Measurements from ENCODE around the gene ILF3. TPM values are rescaled to one million over a fixed set of nuclear protein-coding genes. Genes with fewer than 3 reads are reported as not detected.

ILF3 gene
- total and polyA plus RNA-seq, 2 of the 13 experiments (the other 11 are each of a cell fraction or from before 2014, with no cell fraction given), result 120 to 173 TPM

DNA sequence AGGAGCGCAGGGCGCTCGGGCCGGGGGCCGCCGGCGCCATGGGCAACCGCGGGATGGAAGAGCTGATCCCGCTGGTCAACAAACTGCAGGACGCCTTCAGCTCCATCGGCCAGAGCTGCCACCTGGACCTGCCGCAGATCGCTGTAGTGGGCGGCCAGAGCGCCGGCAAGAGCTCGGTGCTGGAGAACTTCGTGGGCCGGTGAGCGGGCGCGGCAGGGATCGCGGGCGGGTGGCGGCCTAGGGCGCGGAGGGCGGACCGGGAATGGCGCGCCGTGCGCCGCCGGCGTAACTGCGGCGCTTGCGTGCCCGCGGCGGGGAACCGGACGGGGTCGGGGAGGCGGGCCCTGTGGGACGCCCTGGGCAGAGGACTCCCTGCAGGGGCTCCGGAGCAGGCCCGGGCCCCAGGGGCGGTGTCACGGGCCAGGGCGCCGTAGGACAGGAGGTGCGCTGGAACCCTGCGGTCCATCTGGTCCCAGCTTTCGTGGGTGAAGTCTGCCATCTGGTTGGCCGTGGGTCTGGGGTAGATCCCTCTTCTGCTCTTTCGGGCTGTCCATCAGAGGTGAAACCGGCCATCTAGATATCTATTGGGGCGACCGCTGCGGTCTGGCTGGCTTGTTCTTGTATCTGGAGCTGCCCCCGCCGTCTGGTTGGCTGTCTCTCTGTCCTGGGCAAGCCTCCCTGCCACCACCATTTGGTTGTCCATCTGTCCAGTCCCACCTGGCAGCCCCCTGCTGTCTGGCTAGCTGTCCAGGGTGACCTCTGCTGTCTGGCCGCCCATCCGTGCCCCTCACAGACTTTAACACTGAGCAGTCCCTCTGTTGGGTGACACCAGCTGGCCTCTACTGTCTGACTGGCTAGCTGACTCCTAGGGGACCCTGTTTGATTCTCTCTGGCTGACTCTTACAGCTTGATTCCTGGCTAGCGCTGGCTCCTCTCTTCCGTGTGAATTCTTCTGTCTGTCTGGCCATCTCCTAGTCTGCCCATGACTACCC lies 64.4 kb downstream of the ILF3 start (continued):
- TF ChIP-seq SCMH1 (CRISPR knock-in tag; IDR thresholded peaks at IDR 0.05; ENCODE audit: borderline replicate concordance), result no peak
- TF ChIP-seq GATAD2A (CRISPR knock-in tag; IDR thresholded peaks at IDR 0.05), result no peak
- TF ChIP-seq, protein P1, sequence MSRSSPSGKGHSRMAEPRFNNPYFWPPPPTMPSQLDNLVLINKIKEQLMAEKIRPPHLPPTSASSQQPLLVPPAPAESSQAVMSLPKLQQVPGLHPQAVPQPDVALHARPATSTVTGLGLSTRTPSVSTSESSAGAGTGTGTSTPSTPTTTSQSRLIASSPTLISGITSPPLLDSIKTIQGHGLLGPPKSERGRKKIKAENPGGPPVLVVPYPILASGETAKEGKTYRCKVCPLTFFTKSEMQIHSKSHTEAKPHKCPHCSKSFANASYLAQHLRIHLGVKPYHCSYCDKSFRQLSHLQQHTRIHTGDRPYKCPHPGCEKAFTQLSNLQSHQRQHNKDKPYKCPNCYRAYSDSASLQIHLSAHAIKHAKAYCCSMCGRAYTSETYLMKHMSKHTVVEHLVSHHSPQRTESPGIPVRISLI (CRISPR knock-in tag; IDR thresholded peaks at IDR 0.05; ENCODE audit: borderline replicate concordance), result no peak
- TF ChIP-seq, protein P2, sequence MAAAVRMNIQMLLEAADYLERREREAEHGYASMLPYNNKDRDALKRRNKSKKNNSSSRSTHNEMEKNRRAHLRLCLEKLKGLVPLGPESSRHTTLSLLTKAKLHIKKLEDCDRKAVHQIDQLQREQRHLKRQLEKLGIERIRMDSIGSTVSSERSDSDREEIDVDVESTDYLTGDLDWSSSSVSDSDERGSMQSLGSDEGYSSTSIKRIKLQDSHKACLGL (CRISPR knock-in tag; IDR thresholded peaks at IDR 0.05), result no peak
- no peak for TF ChIP-seq TMF1 (CRISPR knock-in tag; IDR thresholded peaks at IDR 0.05; ENCODE audit: low read depth)
- no peak for TF ChIP-seq ZEB1 (IDR thresholded peaks at IDR 0.05; ENCODE audit: insufficient replicate concordance, low read depth)
- TF ChIP-seq ZNF496 (CRISPR knock-in tag; IDR thresholded peaks at IDR 0.05; ENCODE audit: insufficient replicate concordance), result no peak
- TF ChIP-seq ZBTB42 (CRISPR knock-in tag; IDR thresholded peaks at IDR 0.05), result no peak
- TF ChIP-seq, protein P3, sequence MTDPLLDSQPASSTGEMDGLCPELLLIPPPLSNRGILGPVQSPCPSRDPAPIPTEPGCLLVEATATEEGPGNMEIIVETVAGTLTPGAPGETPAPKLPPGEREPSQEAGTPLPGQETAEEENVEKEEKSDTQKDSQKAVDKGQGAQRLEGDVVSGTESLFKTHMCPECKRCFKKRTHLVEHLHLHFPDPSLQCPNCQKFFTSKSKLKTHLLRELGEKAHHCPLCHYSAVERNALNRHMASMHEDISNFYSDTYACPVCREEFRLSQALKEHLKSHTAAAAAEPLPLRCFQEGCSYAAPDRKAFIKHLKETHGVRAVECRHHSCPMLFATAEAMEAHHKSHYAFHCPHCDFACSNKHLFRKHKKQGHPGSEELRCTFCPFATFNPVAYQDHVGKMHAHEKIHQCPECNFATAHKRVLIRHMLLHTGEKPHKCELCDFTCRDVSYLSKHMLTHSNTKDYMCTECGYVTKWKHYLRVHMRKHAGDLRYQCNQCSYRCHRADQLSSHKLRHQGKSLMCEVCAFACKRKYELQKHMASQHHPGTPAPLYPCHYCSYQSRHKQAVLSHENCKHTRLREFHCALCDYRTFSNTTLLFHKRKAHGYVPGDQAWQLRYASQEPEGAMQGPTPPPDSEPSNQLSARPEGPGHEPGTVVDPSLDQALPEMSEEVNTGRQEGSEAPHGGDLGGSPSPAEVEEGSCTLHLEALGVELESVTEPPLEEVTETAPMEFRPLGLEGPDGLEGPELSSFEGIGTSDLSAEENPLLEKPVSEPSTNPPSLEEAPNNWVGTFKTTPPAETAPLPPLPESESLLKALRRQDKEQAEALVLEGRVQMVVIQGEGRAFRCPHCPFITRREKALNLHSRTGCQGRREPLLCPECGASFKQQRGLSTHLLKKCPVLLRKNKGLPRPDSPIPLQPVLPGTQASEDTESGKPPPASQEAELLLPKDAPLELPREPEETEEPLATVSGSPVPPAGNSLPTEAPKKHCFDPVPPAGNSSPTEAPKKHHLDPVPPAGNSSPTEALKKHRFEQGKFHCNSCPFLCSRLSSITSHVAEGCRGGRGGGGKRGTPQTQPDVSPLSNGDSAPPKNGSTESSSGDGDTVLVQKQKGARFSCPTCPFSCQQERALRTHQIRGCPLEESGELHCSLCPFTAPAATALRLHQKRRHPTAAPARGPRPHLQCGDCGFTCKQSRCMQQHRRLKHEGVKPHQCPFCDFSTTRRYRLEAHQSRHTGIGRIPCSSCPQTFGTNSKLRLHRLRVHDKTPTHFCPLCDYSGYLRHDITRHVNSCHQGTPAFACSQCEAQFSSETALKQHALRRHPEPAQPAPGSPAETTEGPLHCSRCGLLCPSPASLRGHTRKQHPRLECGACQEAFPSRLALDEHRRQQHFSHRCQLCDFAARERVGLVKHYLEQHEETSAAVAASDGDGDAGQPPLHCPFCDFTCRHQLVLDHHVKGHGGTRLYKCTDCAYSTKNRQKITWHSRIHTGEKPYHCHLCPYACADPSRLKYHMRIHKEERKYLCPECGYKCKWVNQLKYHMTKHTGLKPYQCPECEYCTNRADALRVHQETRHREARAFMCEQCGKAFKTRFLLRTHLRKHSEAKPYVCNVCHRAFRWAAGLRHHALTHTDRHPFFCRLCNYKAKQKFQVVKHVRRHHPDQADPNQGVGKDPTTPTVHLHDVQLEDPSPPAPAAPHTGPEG (CRISPR knock-in tag; IDR thresholded peaks at IDR 0.05), result peak; percentile 79; the same call in 1 of the 2 replicates
- TF ChIP-seq SNAI1 (CRISPR knock-in tag; IDR thresholded peaks at IDR 0.05; ENCODE audit: borderline replicate concordance), result no peak
- TF ChIP-seq ZBTB1 (CRISPR knock-in tag; IDR thresholded peaks at IDR 0.05; ENCODE audit: borderline replicate concordance), result no peak
- no peak for TF ChIP-seq NR3C1 (CRISPR knock-in tag; IDR thresholded peaks at IDR 0.05)
- TF ChIP-seq, protein P4, sequence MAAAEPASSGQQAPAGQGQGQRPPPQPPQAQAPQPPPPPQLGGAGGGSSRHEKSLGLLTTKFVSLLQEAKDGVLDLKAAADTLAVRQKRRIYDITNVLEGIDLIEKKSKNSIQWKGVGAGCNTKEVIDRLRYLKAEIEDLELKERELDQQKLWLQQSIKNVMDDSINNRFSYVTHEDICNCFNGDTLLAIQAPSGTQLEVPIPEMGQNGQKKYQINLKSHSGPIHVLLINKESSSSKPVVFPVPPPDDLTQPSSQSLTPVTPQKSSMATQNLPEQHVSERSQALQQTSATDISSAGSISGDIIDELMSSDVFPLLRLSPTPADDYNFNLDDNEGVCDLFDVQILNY (CRISPR knock-in tag; conservative IDR thresholded peaks at IDR 0.05), result no peak
- no peak for TF ChIP-seq ZNF282 (IDR thresholded peaks at IDR 0.05; ENCODE audit: partially characterized antibody)
- no peak; the same call in 1 of the 2 replicates for TF ChIP-seq KDM2A (CRISPR knock-in tag; IDR thresholded peaks at IDR 0.05; ENCODE audit: borderline replicate concordance, low read depth)
- peak; percentile 84 for TF ChIP-seq YEATS4 (CRISPR knock-in tag; IDR thresholded peaks at IDR 0.05; ENCODE audit: borderline replicate concordance)
- no peak for TF ChIP-seq NFYB (CRISPR knock-in tag; IDR thresholded peaks at IDR 0.05)
- TF ChIP-seq ZNF552 (CRISPR knock-in tag; IDR thresholded peaks at IDR 0.05; ENCODE audit: borderline replicate concordance), result no peak
- no peak for TF ChIP-seq ZFP62 (CRISPR knock-in tag; IDR thresholded peaks at IDR 0.05)

Measured in HepG2 (cell line).